ENCODE measurements around the gene THPO. TPM values are rescaled to one million over a fixed set of nuclear protein-coding genes. Genes with fewer than 3 reads are reported as not detected.
A peak's percentile ranks its signal among the peaks of the same experiment; 100 is the strongest.

THPO gene
- total RNA-seq, 1 donor from 2014 or later, result 0.35 TPM

- intact Hi-C loops (cut with DNase I), result no loop called here
- DNase-seq (ENCODE audit: missing footprints) (no peak), ATAC-seq (no peak)
Observed at GRCh38 chr3:184387174-184387714, 9.2 kb upstream of the THPO start.

- ATAC-seq (no peak), DNase-seq (ENCODE audit: missing footprints) (no peak)
- intact Hi-C loops (cut with DNase I), result no loop called here
Observed at GRCh38 chr3:184386047-184386806, 8.2 kb upstream of the THPO start.

GRCh38 chr3:184384856-184385422 is 6.9 kb upstream of the THPO start:
- intact Hi-C loops (cut with DNase I), result no loop called here
- no peak for DNase-seq (ENCODE audit: missing footprints)
- ATAC-seq, result no peak

- DNase-seq (ENCODE audit: missing footprints) (no peak), ATAC-seq (no peak)
- intact Hi-C loops (cut with DNase I), result no loop called here
Observed at GRCh38 chr3:184384342-184384741, 6.3 kb upstream of the THPO start.

- intact Hi-C loops (cut with DNase I), result no loop called here
- no peak for ATAC-seq
- DNase-seq (ENCODE audit: missing footprints), result no peak
Observed at GRCh38 chr3:184383033-184383740, 5.2 kb upstream of the THPO start.

- intact Hi-C loops (cut with DNase I), result no loop called here
Observed at GRCh38 chr3:184382326-184383032, 4.5 kb upstream of the THPO start.

GRCh38 chr3:184381261-184382224 is 3.5 kb upstream of the THPO start:
- ATAC-seq, result peak; percentile 47

More at GRCh38 chr3:184382326-184383032, 4.5 kb upstream of the THPO start:
- DNase-seq (ENCODE audit: missing footprints) (no peak), ATAC-seq (no peak)

GRCh38 chr3:184380627-184381260 is 2.7 kb upstream of the THPO start:
- ATAC-seq (no peak), DNase-seq (ENCODE audit: missing footprints) (no peak)
- intact Hi-C loops (cut with DNase I), result no loop called here

More at GRCh38 chr3:184381261-184382224, 3.5 kb upstream of the THPO start:
- intact Hi-C loops (cut with DNase I), result no loop called here
- DNase-seq (ENCODE audit: missing footprints), result no peak

GRCh38 chr3:184380185-184380626 is 2.2 kb upstream of the THPO start:
- ATAC-seq, result peak; percentile 48
- intact Hi-C loops (cut with DNase I), result no loop called here
- no peak for DNase-seq (ENCODE audit: missing footprints)

GRCh38 chr3:184379358-184380184 is 1.6 kb upstream of the THPO start, which contains the start of gene CHRD:
CHRD (plus strand) TSS chr3:184380054; CDS start chr3:184380319, 265 bp downstream.
- intact Hi-C loops (cut with DNase I), result no loop called here
- DNase-seq (ENCODE audit: missing footprints) (no peak), ATAC-seq (peak; percentile 78)

- intact Hi-C loops (cut with DNase I), result no loop called here
- DNase-seq (ENCODE audit: missing footprints) (no peak), ATAC-seq (no peak)
Observed at GRCh38 chr3:184378651-184379357, 797 bp upstream of the THPO start.

GRCh38 chr3:184377374-184377773 is 633 bp downstream of the THPO start:
- ATAC-seq, result no peak
- no peak for DNase-seq (ENCODE audit: missing footprints)
- intact Hi-C loops (cut with DNase I), result no loop called here

GRCh38 chr3:184375747-184376461 is 2.1 kb downstream of the THPO start:
- intact Hi-C loops (cut with DNase I), result no loop called here

GRCh38 chr3:184373422-184373821 is 4.6 kb downstream of the THPO start:
- peak; percentile 68 for ATAC-seq
- intact Hi-C loops (cut with DNase I), result no loop called here

More at GRCh38 chr3:184375747-184376461, 2.1 kb downstream of the THPO start:
- ATAC-seq, result no peak
- no peak for DNase-seq (ENCODE audit: missing footprints)

GRCh38 chr3:184372911-184373310 is 5.1 kb downstream of the THPO start:
- DNase-seq (ENCODE audit: missing footprints) (no peak), ATAC-seq (no peak)
- intact Hi-C loops (cut with DNase I), result no loop called here

More at GRCh38 chr3:184373422-184373821, 4.6 kb downstream of the THPO start:
- no peak for DNase-seq (ENCODE audit: missing footprints)
